Ishikawa (cell line): ENCODE data around the gene P3H2.

ENCODE experiments used
- CREB1 ChIP-seq: IDR thresholded peaks from 2 replicates; pipeline ENCODE4 v1.6.1; 2012; ENCODE audit warnings: low read depth
- FOXM1 ChIP-seq: IDR thresholded peaks from 2 replicates; pipeline ENCODE4 v1.6.1; 2012; ENCODE audit warnings: low read depth, borderline replicate concordance
- REST ChIP-seq: IDR thresholded peaks from 2 replicates; pipeline ENCODE4 v1.6.1; 2012; ENCODE audit warnings: low read depth, mild to moderate bottlenecking
- YY1 ChIP-seq: IDR thresholded peaks from 2 replicates; pipeline ENCODE4 v1.6.1; 2012; ENCODE audit warnings: low read depth
- ZBTB7A ChIP-seq: IDR thresholded peaks from 2 replicates; pipeline ENCODE4 v1.6.1; 2012; ENCODE audit warnings: low read depth

GRCh38 chr3:190043741-190044140, 77.0 kb downstream of the P3H2 start:
- TF ChIP-seq FOXM1 (no peak), ZBTB7A (no peak), YY1 (no peak), REST (no peak), CREB1 (no peak)
